DOHH2 (cell line): ENCODE results near the gene GALNT9.

ENCODE experiments used
- EZH2phosphoT487 ChIP-seq: fragments of 200-600 bp; sonication (generic); IDR thresholded peaks from 2 replicates; pipeline ENCODE4 v1.6.1; 2017; ENCODE audit warnings: borderline replicate concordance, mild to moderate bottlenecking, antibody characterized with exemption, low read length, moderate library complexity, mixed read lengths
- TF ChIP-seq, protein P1 (sequence below): fragments of 200-600 bp; sonication (generic); IDR thresholded peaks from one replicate; pipeline ENCODE4 v1.5.1; 2014; ENCODE audit warnings: antibody characterized with exemption, mild to moderate bottlenecking, low read depth, low read length; ENCODE audit not compliant: poor library complexity, severe bottlenecking

DNA sequence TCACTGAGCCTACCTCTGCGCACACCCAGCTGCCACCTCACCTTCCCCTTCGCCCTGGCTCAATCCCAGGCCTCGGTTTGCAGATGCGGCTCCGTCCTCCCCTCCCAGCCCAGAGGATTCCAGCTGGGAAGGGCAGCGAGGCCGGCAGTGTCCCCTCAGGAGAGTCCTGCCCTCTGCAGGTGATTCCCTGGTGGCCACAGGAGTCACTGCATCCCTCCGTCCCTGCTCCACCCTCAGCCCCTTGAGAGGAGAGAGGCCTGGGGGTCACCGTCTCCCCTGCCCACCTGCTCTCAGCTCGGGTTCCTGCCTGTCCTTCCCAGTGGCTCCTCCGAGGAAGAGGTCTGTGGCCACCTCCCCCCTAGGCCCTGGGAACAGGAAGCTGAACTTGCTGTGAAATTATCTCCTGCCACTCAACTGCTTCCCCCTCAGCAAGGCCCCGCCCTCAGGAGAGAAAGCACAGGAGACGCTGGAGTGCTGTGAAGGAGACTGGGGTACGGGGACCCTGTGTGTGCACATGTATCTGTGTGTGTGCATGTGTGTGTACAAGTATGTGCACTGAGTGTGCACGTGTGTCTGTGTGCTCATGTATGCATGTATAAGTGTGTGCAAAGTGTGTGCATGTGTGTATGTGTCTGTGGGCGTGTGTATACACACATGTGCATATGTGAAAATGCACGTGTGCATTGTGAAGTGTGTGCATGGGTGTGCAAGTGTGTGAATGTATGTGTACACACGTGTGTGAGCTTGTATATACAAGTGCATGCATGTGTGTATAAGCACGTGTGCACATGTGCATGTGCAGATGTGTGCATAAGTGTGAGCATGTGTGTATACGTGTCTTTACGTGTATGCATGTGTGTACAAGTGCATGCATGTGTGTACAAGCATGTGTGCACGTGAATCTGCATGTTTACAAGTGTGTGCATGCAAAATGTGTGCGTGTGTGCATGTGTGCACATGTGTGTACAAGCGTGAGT is 13.2 kb upstream of the GALNT9 start:
- TF ChIP-seq, protein P1, sequence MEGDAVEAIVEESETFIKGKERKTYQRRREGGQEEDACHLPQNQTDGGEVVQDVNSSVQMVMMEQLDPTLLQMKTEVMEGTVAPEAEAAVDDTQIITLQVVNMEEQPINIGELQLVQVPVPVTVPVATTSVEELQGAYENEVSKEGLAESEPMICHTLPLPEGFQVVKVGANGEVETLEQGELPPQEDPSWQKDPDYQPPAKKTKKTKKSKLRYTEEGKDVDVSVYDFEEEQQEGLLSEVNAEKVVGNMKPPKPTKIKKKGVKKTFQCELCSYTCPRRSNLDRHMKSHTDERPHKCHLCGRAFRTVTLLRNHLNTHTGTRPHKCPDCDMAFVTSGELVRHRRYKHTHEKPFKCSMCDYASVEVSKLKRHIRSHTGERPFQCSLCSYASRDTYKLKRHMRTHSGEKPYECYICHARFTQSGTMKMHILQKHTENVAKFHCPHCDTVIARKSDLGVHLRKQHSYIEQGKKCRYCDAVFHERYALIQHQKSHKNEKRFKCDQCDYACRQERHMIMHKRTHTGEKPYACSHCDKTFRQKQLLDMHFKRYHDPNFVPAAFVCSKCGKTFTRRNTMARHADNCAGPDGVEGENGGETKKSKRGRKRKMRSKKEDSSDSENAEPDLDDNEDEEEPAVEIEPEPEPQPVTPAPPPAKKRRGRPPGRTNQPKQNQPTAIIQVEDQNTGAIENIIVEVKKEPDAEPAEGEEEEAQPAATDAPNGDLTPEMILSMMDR, result no peak
- TF ChIP-seq EZH2phosphoT487, result no peak
